ENCODE measurements around the gene SCNN1A.

GRCh38 chr12:6327229-6328041, 47.9 kb downstream of the SCNN1A start:
- TF ChIP-seq FOS (IDR thresholded peaks at IDR 0.05; ENCODE audit: borderline replicate concordance, insufficient read depth, low read length) (no peak), CTCF (IDR thresholded peaks at IDR 0.05; ENCODE audit: extremely low read depth in 1 of 2, insufficient read depth in 1 of 2, low read depth in 1 of 2, low read length in 2 of 2) (no peak), POLR2A (IDR thresholded peaks at IDR 0.05; ENCODE audit: low read depth, low read length) (peak; percentile 14), EZH2 (IDR thresholded peaks at IDR 0.05; ENCODE audit: borderline replicate concordance, low read depth, low read length, severe bottlenecking) (no peak), JUN (IDR thresholded peaks at IDR 0.05; ENCODE audit: borderline replicate concordance, insufficient read depth, insufficient read length, low read depth) (no peak), POLR2AphosphoS5 (IDR thresholded peaks at IDR 0.05; ENCODE audit: insufficient read depth, low read depth, low read length) (no peak), MYC (IDR thresholded peaks at IDR 0.05; ENCODE audit: low read depth, low read length) (no peak), GATA2 (IDR thresholded peaks at IDR 0.05; ENCODE audit: insufficient read depth, insufficient read length, low read depth, low read length) (no peak)
- TF ChIP-seq, protein P1, sequence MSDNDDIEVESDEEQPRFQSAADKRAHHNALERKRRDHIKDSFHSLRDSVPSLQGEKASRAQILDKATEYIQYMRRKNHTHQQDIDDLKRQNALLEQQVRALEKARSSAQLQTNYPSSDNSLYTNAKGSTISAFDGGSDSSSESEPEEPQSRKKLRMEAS (IDR thresholded peaks at IDR 0.05; ENCODE audit: insufficient read depth, insufficient read length) = no peak
